ENCODE measurements around the gene GARNL3. TPM values are rescaled to one million over a fixed set of nuclear protein-coding genes. Genes with fewer than 3 reads are reported as not detected.

The GARNL3 gene, protein sequence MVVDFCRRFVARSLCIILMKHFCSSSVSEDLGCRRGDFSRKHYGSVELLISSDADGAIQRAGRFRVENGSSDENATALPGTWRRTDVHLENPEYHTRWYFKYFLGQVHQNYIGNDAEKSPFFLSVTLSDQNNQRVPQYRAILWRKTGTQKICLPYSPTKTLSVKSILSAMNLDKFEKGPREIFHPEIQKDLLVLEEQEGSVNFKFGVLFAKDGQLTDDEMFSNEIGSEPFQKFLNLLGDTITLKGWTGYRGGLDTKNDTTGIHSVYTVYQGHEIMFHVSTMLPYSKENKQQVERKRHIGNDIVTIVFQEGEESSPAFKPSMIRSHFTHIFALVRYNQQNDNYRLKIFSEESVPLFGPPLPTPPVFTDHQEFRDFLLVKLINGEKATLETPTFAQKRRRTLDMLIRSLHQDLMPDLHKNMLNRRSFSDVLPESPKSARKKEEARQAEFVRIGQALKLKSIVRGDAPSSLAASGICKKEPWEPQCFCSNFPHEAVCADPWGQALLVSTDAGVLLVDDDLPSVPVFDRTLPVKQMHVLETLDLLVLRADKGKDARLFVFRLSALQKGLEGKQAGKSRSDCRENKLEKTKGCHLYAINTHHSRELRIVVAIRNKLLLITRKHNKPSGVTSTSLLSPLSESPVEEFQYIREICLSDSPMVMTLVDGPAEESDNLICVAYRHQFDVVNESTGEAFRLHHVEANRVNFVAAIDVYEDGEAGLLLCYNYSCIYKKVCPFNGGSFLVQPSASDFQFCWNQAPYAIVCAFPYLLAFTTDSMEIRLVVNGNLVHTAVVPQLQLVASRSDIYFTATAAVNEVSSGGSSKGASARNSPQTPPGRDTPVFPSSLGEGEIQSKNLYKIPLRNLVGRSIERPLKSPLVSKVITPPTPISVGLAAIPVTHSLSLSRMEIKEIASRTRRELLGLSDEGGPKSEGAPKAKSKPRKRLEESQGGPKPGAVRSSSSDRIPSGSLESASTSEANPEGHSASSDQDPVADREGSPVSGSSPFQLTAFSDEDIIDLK
- 11.8 and 15.2 TPM in 2 replicates for total RNA-seq (2022)
- Bru-seq, nascent RNA: percentile 58 among the genes with signal in this experiment
- BruChase-seq, experiment 1, labeled RNA remaining after a 2-hour chase: percentile 63 among the genes with signal in this experiment
- percentile 51 among the genes with signal in this experiment for BruChase-seq, experiment 2, labeled RNA remaining after a 6-hour chase
- long read RNA-seq, partial matches to known transcripts: 0 of 8 reads
- long read RNA-seq, other reads (novel, unspliced or antisense): 8 of 8 reads

DNA sequence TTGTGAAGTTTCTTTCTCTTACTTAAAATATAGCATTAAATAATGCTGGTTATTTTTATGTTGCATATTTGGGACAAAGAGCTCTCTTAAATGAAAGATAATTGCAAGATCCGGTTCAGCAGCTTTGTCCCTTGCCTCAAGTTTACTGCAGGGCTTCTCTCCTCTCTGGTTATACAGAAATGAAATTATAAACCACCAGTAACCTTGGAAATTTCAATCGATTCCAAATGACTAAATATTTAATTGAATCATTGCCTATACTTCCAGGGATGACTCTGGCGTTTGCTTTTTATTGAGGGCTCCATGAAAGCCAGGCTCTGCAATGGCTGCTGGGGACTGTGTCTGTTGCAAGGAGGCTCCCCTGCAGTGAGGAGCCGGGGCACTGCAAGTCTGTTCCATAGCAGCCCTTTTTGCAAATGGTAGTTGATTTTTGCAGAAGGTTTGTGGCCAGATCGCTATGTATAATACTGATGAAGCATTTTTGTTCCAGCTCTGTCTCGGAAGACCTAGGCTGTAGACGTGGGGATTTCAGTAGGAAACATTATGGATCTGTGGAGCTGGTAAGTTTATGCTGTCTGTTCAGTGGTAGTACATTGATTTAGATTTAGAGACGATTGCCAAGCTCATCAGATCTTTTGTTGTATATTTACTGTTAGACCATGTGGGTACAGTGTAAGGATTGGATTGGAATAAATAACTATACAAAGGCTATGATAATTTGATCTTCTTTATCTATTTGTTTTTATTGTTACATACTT is at the start of gene GARNL3:
Gene GARNL3, plus strand, starts transcription at position 313 of the 758 bp plus-strand sequence. Its CDS starts 104 bp downstream, at position 417.
- Mint-ChIP-seq H3K4me1 (ENCODE audit: low read depth, unreplicated experiment) (no peaks in the 10 kb centered on the region), H3K36me3 (ENCODE audit: insufficient read depth, unreplicated experiment) (no peaks in the 10 kb centered on the region), H3K27me3 (ENCODE audit: insufficient read depth, unreplicated experiment) (no peaks in the 10 kb centered on the region), H3K9me3 (ENCODE audit: unreplicated experiment) (no peaks in the 10 kb centered on the region), H3K27ac (ENCODE audit: unreplicated experiment) (no peak within 1 kb of the TSS), H3K4me3 (ENCODE audit: unreplicated experiment) (no peak within 1 kb of the TSS)
- intact Hi-C loops (cut with micrococcal nuclease; ENCODE audit: unreplicated experiment): no loop called here
- Histone ChIP-seq H3K36me3 (ENCODE audit: control insufficient read depth, insufficient read depth, low read length) (no peaks in the 10 kb centered on the region), H3K27me3 (replicated peaks; ENCODE audit: control insufficient read depth, insufficient read depth, low read length) (no peaks in the 10 kb centered on the region), H3K4me1 (no peaks in the 10 kb centered on the region), H3K9me3 (no peaks in the 10 kb centered on the region), H3K4me3 (ENCODE audit: low read depth, low read length) (no peak within 1 kb of the TSS)
- ChIA-PET CTCF (no interaction called here), POLR2A (no interaction called here)
- no TSS peak for BruUV-seq (replicated peaks)
- no peak for DNase-seq
- TF ChIP-seq, protein P1, sequence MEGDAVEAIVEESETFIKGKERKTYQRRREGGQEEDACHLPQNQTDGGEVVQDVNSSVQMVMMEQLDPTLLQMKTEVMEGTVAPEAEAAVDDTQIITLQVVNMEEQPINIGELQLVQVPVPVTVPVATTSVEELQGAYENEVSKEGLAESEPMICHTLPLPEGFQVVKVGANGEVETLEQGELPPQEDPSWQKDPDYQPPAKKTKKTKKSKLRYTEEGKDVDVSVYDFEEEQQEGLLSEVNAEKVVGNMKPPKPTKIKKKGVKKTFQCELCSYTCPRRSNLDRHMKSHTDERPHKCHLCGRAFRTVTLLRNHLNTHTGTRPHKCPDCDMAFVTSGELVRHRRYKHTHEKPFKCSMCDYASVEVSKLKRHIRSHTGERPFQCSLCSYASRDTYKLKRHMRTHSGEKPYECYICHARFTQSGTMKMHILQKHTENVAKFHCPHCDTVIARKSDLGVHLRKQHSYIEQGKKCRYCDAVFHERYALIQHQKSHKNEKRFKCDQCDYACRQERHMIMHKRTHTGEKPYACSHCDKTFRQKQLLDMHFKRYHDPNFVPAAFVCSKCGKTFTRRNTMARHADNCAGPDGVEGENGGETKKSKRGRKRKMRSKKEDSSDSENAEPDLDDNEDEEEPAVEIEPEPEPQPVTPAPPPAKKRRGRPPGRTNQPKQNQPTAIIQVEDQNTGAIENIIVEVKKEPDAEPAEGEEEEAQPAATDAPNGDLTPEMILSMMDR (IDR thresholded peaks at IDR 0.05; ENCODE audit: insufficient read depth in 1 of 2, low read depth in 1 of 2, low read length in 1 of 2, severe bottlenecking in 1 of 2, unreplicated experiment in 1 of 2): no peak

DNA sequence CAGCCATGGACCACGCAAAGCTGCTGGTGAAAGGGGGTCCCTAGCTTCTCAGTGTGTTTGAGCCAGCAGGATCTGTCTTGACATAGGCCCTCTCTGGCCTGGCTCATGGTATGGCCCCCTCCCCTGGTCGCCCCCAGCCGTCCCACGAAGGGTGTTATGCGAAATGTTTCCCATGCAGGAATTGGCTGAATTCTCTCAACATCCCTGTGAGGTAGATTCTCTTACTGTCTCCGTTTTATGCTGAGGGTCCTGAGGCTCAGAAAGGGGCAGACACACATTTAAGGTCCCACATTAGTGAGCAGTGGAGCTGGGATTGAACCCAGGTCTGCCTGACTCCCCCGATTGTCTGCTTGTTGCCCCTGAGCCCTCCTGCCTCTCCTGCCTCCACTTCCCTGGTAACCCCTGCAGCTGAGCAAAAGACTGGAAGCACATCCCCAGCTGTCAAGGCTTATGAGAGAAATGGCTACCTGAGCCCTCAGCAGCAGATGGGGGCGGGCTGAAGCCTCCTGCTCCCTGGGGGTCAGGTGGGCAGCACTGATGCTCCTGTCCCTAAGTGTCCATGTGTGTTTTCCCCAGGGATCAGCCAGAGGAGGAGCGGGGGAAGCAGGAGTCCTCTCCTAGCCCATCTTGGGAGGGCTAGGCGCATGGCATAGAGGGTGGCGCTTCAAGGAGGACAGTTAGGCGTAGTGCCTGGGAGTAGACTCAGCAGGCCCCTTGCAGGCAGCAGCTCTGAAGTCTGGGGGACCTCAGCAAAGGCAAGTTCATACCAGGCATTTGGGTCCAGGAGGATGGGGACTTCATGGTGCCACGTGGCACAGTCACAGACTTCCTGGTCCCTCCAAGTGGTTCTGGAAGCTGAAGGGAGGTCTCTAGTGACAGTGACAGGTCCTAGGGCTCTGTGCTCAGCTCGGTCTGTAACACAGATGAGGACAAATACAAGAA is 49.0 kb upstream of the GARNL3 start:
- H3K27me3 Mint-ChIP-seq (ENCODE audit: insufficient read depth, unreplicated experiment): no peaks in the 10 kb centered on the region
- POLR2A ChIA-PET: no interaction called here
- Histone ChIP-seq H3K4me1 (peaks cover 3% of the 10 kb centered on the region; the same call in 1 of the 2 replicates), H3K9me3 (no peaks in the 10 kb centered on the region), H3K36me3 (ENCODE audit: control insufficient read depth, insufficient read depth, low read length) (no peaks in the 10 kb centered on the region; the same call in 1 of the 2 replicates), H3K27me3 (replicated peaks; ENCODE audit: control insufficient read depth, insufficient read depth, low read length) (no peaks in the 10 kb centered on the region), H3K4me3 (ENCODE audit: low read depth, low read length) (no peak overlapping the region)
- H3K4me3 Mint-ChIP-seq (ENCODE audit: unreplicated experiment): no peak overlapping the region
- peaks cover 13% of the 10 kb centered on the region for H3K4me1 Mint-ChIP-seq (ENCODE audit: low read depth, unreplicated experiment)
- TF ChIP-seq, protein P1 (IDR thresholded peaks at IDR 0.05; ENCODE audit: insufficient read depth in 1 of 2, low read depth in 1 of 2, low read length in 1 of 2, severe bottlenecking in 1 of 2, unreplicated experiment in 1 of 2): no peak
- no peak overlapping the region for H3K27ac Mint-ChIP-seq (ENCODE audit: unreplicated experiment)
- H3K36me3 Mint-ChIP-seq (ENCODE audit: insufficient read depth, unreplicated experiment): no peaks in the 10 kb centered on the region
- BruUV-seq (replicated peaks): no TSS peak
- CTCF ChIA-PET: interaction anchor here (1.0 to 2.9 kb wide), 3 partner anchors 9 to 268 kb away, joined by 3 to 20 read pairs (median 3); no protein-coding TSS in a partner anchor
- intact Hi-C loops (cut with micrococcal nuclease; ENCODE audit: unreplicated experiment): no loop called here
- H3K9me3 Mint-ChIP-seq (ENCODE audit: unreplicated experiment): no peaks in the 10 kb centered on the region
- DNase-seq: no peak
